Measurements from ENCODE around the gene CCDC71.

CCDC71 gene

GRCh38 chr3:49165771-49166751 lies at the start of gene CCDC71:
Gene CCDC71 (minus strand): TSS chr3:49166331. CDS start chr3:49164208, 2,123 bp downstream.
- DNase-seq: peak; percentile 22

GRCh38 chr3:49213998-49214397 lies 47.9 kb upstream of the CCDC71 start:
- DNase-seq: no peak

- no peak for DNase-seq
Observed at GRCh38 chr3:49213541-49213943, 47.4 kb upstream of the CCDC71 start.

- no peak for DNase-seq
Observed at GRCh38 chr3:49199900-49200281, 33.8 kb upstream of the CCDC71 start.

GRCh38 chr3:49199239-49199899 lies 33.2 kb upstream of the CCDC71 start:
- DNase-seq: no peak

- no peak for DNase-seq
Observed at GRCh38 chr3:49198611-49199230, 32.6 kb upstream of the CCDC71 start.

- DNase-seq: no peak
Observed at GRCh38 chr3:49198161-49198560, 32.0 kb upstream of the CCDC71 start.

- DNase-seq: no peak
Observed at GRCh38 chr3:49191741-49192140, 25.6 kb upstream of the CCDC71 start.

GRCh38 chr3:49183873-49184272 lies 17.7 kb upstream of the CCDC71 start:
- DNase-seq: no peak

GRCh38 chr3:49182682-49183081 lies 16.6 kb upstream of the CCDC71 start:
- no peak for DNase-seq

GRCh38 chr3:49181351-49181750 lies 15.2 kb upstream of the CCDC71 start:
- no peak for DNase-seq

- DNase-seq: no peak
Observed at GRCh38 chr3:49180116-49180515, 14.0 kb upstream of the CCDC71 start.

- no peak for DNase-seq
Observed at GRCh38 chr3:49177073-49177472, 10.9 kb upstream of the CCDC71 start.

GRCh38 chr3:49175530-49175929 lies 9.4 kb upstream of the CCDC71 start:
- DNase-seq: no peak

- no peak for DNase-seq
Observed at GRCh38 chr3:49174397-49174985, 8.4 kb upstream of the CCDC71 start.

GRCh38 chr3:49173792-49174170 lies 7.7 kb upstream of the CCDC71 start:
- DNase-seq: no peak

- DNase-seq: no peak
Observed at GRCh38 chr3:49173116-49173791, 7.1 kb upstream of the CCDC71 start.

GRCh38 chr3:49172551-49173041 lies 6.5 kb upstream of the CCDC71 start:
- no peak for DNase-seq

- DNase-seq: no peak
Observed at GRCh38 chr3:49171775-49172500, 5.8 kb upstream of the CCDC71 start.

GRCh38 chr3:49171119-49171774 lies 5.1 kb upstream of the CCDC71 start, which contains the start of gene KLHDC8B:
Gene KLHDC8B (plus strand): TSS chr3:49171598. CDS start chr3:49172770, 1,172 bp downstream.
- peak; percentile 45 for DNase-seq

GRCh38 chr3:49170744-49171118 lies 4.6 kb upstream of the CCDC71 start:
- DNase-seq: no peak

Measured in NCI-H1048 (cell line).